ENCODE data around the gene MYL10.
"Not testable (repeated sequence)": the region's sequence is repeated elsewhere in the genome, so short reads cannot be mapped to it uniquely, and the experiment has no call there.

MYL10 gene

GRCh38 chr7:101650579-101651081 is 21.5 kb upstream of the MYL10 start:
- DNase-seq = no peak

GRCh38 chr7:101647876-101648275 is 18.8 kb upstream of the MYL10 start:
- DNase-seq = not testable (repeated sequence)

- DNase-seq = no peak
Measured at GRCh38 chr7:101645951-101646350, 16.9 kb upstream of the MYL10 start.

- no peak for DNase-seq
Measured at GRCh38 chr7:101644879-101645278, 15.8 kb upstream of the MYL10 start.

- not testable (repeated sequence) for DNase-seq
Measured at GRCh38 chr7:101639127-101639526, 10.0 kb upstream of the MYL10 start.

GRCh38 chr7:101636822-101637623 is 7.9 kb upstream of the MYL10 start:
- no peak for DNase-seq

GRCh38 chr7:101635484-101635883 is 6.4 kb upstream of the MYL10 start:
- DNase-seq = peak; percentile 54

GRCh38 chr7:101634196-101634717 is 5.2 kb upstream of the MYL10 start:
- DNase-seq = no peak

GRCh38 chr7:101633511-101633910 is 4.4 kb upstream of the MYL10 start:
- DNase-seq = no peak

- DNase-seq = no peak
Measured at GRCh38 chr7:101632641-101633040, 3.5 kb upstream of the MYL10 start.

- no peak for DNase-seq
Measured at GRCh38 chr7:101631224-101631714, 2.2 kb upstream of the MYL10 start.

- DNase-seq = no peak
Measured at GRCh38 chr7:101630591-101630990, 1.5 kb upstream of the MYL10 start.

- peak; percentile 69 for DNase-seq
Measured at GRCh38 chr7:101628522-101628921, 574 bp downstream of the MYL10 start.

GRCh38 chr7:101626758-101627157 is 2.3 kb downstream of the MYL10 start:
- no peak for DNase-seq

- peak; percentile 45 for DNase-seq
Measured at GRCh38 chr7:101626069-101626671, 2.9 kb downstream of the MYL10 start.

- peak; percentile 79 for DNase-seq
Measured at GRCh38 chr7:101625031-101625791, 3.9 kb downstream of the MYL10 start.

- DNase-seq = no peak
Measured at GRCh38 chr7:101624246-101625001, 4.7 kb downstream of the MYL10 start.

- DNase-seq = no peak
Measured at GRCh38 chr7:101622609-101623173, 6.4 kb downstream of the MYL10 start.

GRCh38 chr7:101620991-101621390 is 8.1 kb downstream of the MYL10 start:
- DNase-seq = no peak

GRCh38 chr7:101620395-101620794 is 8.7 kb downstream of the MYL10 start:
- no peak for DNase-seq

GRCh38 chr7:101618916-101619315 is 10.2 kb downstream of the MYL10 start:
- no peak for DNase-seq
